Measurements from ENCODE around the gene PRPF8.
A peak's percentile ranks its signal among the peaks of the same experiment; 100 is the strongest.

The PRPF8 gene

DNA sequence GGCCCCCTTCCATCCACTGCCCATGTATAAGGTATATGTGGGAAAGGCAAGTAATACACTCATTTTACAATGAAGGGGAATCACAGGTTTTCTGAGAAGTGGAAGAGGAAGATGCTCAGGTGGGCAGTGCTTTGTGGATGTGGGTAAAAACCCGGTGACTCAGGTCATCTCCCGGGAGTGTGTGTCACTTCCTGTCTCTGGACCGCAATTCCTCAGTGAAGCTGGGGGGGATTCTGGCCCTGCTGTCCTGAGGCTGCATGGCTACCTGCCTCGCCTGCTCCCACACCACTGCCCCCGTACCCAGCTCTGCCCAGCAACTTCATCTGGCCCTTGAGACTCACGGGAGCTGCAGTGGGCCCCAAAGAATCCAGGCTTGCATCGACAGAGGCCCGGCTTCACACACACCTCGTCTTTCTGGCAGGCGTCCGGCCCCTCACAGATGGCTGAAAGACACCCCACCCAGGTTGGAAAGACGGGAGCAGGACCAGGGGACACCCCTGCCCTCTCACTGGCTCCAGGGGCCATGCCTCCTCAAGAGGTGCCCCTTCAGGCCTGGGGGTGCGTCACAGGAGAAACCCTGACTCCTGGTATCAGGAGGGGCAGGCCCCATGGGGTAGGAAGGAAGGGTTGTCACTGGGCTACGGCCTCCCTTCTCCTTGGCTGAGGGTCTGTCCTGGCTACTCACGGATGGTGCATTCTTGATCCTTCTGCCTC lies 40.0 kb downstream of the PRPF8 start:
- DNase-seq (ENCODE audit: low read depth): no peak

- no peak for DNase-seq (ENCODE audit: low read depth)
Observed at GRCh38 chr17:1643999-1644492, 40.6 kb downstream of the PRPF8 start.

DNA sequence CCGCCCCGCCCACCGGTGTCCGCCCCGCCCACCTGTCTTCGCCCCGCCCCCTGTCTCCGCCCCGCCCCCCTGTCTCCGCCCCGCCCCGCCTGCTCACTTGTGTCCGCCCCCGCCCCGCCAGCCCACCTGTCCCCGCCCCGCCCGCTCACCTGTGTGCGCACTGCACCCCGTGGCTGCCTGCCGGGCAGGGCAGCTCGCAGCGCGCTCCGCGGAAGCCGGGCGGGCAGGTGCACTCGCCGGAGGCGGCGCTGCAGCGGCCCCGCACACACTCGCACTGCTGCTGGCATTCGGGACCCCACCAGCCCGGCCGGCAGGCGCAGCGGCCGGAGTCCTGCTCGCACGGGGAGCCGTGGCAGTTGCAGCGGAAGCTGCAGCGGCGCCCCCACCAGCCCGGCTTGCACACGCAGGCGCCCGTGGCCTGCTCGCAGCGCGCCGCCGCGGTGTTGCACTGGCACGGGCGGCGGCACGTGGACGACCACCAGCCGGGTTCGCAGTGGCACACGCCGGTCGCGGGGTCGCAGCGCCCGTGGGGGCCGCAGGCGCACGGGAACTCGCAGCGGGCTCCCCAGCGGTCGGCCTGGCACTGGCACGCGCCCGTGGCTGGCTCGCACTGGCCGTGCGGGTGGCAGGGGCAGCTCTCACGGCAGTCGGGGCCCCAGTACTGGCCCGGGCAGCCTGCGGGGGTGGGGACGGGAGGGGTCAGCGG lies 41.2 kb downstream of the PRPF8 start:
- DNase-seq (ENCODE audit: low read depth): peak; percentile 71

DNA sequence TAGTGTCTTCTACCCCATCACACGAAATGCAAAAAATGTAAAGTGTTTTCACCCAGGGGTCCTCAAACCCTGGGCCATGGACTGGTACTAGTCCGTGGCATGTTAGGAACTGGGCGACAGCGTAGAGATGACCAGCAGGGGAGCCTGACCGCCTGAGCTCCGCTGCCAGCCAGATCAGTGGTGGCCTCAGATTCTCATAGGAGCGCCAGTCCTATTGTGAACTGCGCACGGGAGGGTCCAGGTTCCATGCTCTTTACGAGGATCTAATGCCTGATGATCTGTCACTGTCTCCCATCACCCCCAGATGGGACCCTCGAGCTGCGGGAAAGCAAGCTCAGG lies 43.6 kb downstream of the PRPF8 start:
- no peak for DNase-seq (ENCODE audit: low read depth)

DNA sequence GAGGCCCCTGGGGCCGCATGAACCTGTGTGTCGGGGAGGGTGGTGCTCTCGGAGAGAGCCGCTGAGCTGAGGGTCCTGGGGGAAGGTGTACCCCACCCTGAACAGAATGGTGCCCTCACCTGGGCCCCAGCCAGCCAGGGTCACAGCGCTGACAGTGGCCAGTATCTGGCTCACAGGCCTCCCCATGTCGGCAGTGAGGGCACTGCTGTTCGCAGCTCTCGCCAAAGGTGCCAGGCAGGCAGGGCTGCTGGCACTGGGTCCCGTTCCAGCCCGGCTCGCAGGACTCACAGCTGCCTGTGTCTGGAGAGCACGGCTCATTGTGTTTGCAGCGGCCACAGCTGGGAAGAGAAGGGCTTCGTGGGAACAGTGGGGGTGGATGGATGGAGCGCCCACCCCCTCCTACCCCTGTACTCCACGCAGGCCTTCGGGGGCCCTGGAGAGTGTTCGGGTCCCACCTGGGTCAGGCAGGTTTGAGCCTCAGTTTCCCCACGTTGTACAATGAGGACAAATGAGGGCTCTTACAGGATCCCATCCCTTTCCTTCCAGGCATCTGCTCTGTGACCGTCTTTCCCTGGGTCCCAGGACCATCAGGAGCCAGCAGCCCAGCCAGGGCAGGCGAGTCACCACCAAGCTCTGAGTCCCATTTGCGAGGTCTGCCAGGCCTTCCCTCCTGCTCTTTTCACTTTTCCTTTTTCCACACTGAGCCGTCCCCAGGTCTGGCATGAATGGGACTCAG lies 44.2 kb downstream of the PRPF8 start:
- no peak for DNase-seq (ENCODE audit: low read depth)

DNA sequence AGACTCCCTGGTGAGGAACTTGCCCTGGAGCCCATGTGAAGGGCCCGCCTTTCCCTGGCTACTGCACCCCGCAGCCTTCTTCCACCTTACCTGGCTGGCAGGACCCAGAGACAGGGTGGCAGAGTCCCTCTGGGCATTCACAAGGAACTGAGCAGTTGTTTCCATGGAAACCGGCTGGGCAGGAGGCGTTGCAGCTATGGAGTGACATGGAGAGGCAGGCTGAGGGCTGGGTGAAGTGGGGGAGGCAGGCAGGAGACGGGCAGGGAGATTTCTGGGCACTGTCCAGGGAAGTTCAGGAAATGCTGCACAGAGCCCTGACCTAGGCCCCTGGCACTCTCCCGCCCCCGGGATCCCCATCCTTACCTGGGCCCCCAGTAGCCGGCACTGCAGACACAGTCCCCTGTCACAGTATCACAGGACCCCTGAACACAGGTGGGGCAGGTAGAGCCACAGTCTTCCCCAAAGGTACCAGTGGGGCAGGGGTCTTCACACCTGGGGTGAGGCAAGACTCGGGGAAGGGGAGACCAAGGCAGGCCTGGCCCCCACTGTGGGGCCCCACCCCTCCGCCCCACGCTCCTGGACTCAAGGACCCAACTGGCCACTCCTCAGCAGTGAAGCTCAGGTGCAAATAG lies 45.0 kb downstream of the PRPF8 start:
- DNase-seq (ENCODE audit: low read depth): no peak

GRCh38 chr17:1638624-1639300 lies 45.9 kb downstream of the PRPF8 start:
- no peak for DNase-seq (ENCODE audit: low read depth)

DNA sequence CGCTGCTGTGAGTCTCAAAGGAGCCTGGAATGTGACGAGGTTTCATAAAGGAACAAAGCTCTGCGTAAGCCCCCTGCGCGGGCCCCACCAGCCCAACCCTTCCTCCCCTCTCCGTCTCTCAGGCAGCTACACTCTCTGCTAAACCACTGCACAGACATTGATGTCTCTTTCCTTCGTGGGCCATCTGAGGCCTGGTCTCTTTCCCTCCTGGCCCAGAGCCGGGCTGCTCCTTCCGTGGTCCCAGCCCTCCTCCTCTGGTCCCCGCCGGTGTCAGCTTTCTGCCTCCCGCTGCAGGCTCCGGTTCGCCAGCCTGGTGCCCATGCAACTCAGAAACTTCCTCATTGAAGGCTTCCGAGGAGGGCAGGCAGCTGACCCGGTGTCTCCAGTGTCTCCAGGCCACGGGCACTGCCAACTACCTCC lies 46.5 kb downstream of the PRPF8 start:
- DNase-seq (ENCODE audit: low read depth): no peak

DNA sequence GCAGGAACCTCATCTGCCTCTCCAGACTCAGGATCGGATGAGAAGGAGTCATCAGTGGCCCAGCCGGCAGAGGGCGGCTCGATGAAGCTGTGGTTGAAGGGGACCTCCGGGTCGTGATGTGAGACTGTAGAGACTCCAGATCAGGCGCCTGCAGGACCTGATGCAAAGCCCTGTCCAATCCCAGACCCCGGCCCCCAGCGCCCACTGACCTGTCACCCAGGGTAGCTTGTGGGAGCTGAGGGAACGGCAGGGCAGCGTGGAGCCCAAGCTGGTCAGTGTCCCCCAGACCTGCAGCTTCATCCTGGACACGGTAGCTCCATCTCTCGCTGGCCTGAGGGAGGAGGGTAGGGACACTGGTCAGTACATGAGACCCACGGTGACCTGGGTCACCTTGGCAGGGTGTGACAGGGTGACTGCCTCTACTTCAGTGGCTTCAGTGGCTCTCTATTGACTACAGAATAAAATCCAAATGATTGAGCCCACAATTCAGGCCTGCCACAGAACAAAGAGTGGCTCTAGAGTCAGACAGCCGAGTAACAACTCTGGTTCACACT lies 47.9 kb downstream of the PRPF8 start:
- no peak for DNase-seq (ENCODE audit: low read depth)

DNA sequence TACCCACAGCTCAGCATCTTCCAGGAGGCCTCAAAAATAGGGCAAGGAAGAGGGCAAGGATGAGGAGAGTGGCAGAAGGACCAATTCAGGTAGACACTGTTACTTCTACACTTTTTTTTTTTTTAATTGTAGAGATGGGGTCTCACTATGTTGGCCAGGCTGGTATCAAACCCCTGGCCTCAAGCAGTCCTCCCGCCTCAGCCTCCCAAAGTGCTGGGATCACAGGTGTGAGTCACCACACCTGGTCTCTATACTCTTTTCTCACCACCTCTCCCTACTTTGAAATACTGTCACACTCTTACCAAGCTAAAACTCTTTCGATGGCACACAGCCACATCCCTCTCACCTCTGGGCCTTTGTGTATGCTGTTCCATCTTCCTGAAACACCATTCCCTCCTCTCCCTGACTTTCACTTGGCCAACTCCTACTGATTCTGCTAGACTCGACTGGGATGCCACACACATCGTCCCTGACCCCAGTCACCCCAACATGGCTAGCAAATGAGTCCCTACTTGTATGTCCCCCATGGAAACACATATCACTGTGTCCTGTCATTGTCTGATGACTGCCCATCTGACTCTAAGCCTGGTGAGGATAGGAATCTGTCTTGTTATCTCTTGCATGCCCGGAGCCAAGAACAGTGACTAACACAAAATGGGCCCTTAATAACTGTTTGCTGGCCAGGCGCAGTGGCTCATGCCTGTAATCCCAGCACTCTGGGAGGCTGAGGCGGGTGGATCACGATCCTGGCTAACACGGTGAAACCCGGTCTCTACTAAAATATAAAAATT lies 48.8 kb downstream of the PRPF8 start:
- DNase-seq (ENCODE audit: low read depth): no peak

- no peak for DNase-seq (ENCODE audit: low read depth)
Observed at GRCh38 chr17:1634841-1635650, 49.6 kb downstream of the PRPF8 start.

DNA sequence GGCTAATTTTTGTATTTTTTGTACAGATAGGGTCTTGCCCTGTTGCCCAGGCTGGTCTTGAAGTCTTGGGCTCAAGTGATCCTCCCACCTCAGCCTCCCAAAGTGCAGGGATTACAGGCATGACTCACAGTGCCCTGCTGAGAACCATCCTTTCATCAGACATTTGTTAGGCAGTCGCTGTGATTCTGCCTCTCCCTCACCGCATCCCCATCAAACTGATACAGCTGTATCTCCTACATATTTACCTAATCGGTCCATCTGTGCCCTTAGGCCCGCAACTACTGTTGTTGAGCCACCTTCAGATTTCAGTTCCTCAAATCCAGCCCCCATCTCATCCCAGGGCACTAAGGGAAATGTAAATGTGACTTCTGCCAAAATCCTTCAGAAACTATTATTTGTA lies 54.0 kb downstream of the PRPF8 start:
- DNase-seq (ENCODE audit: low read depth): no peak

DNA sequence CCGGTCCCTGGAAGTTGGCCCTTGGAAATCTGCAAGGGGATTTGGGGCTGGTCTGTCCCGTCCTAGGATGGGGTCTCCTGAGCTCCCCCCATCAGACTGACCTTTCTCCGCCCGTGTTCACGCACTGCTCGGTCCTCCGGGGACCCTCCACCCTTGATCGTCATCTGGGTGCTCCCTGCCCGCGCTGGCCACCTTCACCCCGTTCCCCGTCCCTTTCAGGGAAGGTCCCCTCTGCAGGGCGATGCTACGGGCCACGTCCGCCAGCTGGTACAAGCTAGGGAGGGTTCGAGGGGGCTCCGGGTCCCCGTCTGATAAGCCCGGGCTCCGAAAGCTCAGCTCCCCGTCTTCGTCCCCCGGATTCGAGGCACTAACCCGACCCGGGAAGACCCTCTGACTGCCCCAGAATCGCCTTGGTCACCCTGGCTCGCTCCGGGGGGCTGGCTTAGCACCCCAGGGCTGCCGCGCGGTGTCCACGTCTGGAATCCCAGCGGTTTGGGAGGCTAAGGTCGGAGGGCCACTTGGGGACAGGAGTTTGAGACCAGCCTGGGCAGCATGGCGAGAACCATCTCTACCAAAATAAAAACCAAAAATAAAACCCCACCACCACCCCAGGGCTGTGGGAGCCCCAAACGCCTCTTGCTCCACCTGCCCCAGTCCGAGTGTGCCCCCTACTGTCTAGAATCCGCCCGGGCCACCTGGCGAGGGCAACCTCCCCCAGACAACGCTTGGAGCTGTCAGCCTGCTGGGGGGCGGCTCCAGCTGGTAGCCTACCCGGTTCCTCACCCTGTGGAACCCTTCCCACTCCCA lies 55.0 kb downstream of the PRPF8 start:
- peak; percentile 36 for DNase-seq (ENCODE audit: low read depth)

GRCh38 chr17:1628856-1629503 lies 55.7 kb downstream of the PRPF8 start:
- DNase-seq (ENCODE audit: low read depth): peak; percentile 80

- DNase-seq (ENCODE audit: low read depth): peak; percentile 45
Observed at GRCh38 chr17:1627982-1628855, 56.4 kb downstream of the PRPF8 start, which contains the start of gene SLC43A2. TSS of gene SLC43A2 (minus strand) at chr17:1628834. CDS start at chr17:1627874, 960 bp downstream.

DNA sequence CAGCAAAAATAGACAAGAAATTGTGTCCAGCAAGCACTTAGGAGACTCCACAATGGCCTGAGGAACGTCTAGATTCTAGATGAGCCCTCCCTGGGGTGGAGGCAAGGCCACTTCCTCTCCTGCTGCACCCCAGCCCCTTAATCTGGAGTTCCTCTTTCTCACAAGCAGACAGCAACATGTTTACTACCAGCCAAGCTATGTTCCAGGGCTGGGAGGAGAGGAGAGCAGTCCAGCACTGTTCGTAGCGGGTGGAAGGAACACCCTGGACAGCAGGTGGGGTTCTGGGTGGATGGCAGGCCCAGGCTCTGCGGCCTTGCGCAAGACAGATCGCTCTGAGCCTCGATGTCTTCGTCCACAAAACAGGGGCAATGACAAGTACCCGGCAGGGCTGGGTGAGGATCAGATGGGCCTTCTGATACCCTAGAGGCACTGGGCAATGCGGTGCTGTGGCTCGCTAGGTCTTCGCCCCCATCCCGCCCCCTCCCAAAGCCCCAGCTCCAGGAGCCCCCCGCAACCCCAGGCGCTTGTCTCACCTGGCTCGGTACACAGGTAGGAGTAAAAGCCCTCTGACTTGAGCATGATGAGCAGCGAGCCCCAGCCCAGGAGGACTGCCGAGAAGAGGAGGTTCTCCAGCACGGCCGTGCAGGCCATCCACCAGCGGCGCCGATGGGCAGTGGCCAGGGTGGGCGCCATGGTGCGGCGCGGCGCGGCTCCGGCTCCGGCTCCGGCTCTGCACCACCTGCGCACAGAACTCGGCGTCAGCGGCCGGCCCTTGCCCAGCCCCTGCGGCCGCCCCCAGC lies 57.3 kb downstream of the PRPF8 start:
- no peak for DNase-seq (ENCODE audit: low read depth)

- no peak for DNase-seq (ENCODE audit: low read depth)
Observed at GRCh38 chr17:1626333-1626732, 58.3 kb downstream of the PRPF8 start.
